ENCODE results near the gene SMARCD2. TPM values are rescaled to one million over a fixed set of nuclear protein-coding genes. Genes with fewer than 3 reads are reported as not detected.

Gene SMARCD2
- total and polyA plus RNA-seq, 5 experiments from 2014 or later: 65.9 to 112 (median 105) TPM

- H3K4me1 Mint-ChIP-seq: peaks cover 16 to 46% (median 34%) of the 10 kb centered on the region in 4 donors
- POLR2A ChIA-PET: interaction anchor here (2.8 kb wide), 1 partner anchor 12 kb away, joined by 13 read pairs; the partner anchor contains the start of genes CCDC47 and DDX42
- H3K4me3 Mint-ChIP-seq: no peak overlapping the region
- H3K27ac Mint-ChIP-seq: peak overlapping the region in 3 of 10 donors; percentile 25 to 66 (median 44)
- no peaks in the 10 kb centered on the region for H3K27me3 Mint-ChIP-seq
- ATAC-seq (no peak), DNase-seq (no peak)
- H3K9me3 Mint-ChIP-seq: no peaks in the 10 kb centered on the region
- H3K36me3 Mint-ChIP-seq: peaks cover 0 to 74% (median 3%) of the 10 kb centered on the region in 3 donors
Measured at GRCh38 chr17:63786117-63786516, 56.4 kb downstream of the SMARCD2 start.

- Mint-ChIP-seq H3K36me3 (peaks cover 0 to 77% (median 3%) of the 10 kb centered on the region in 3 donors), H3K4me1 (peaks cover 18 to 49% (median 40%) of the 10 kb centered on the region in 4 donors), H3K27ac (peak overlapping the region in 3 of 10 donors; percentile 17 to 66 (median 44)), H3K4me3 (no peak overlapping the region), H3K9me3 (no peaks in the 10 kb centered on the region), H3K27me3 (no peaks in the 10 kb centered on the region)
- ATAC-seq (no peak), DNase-seq (no peak)
- POLR2A ChIA-PET: interaction anchor here (2.8 kb wide), 1 partner anchor 11 kb away, joined by 13 read pairs; the partner anchor contains the start of genes CCDC47 and DDX42
Measured at GRCh38 chr17:63785556-63785955, 56.9 kb downstream of the SMARCD2 start.

GRCh38 chr17:63783522-63783921 lies 59.0 kb downstream of the SMARCD2 start:
- no peak for DNase-seq
- Mint-ChIP-seq H3K4me1 (peaks cover 24 to 65% (median 54%) of the 10 kb centered on the region in 4 donors), H3K27me3 (no peaks in the 10 kb centered on the region), H3K27ac (peak overlapping the region in 9 of 10 donors; percentile 2 to 89 (median 48)), H3K36me3 (peaks cover 0 to 78% (median 3%) of the 10 kb centered on the region in 3 donors), H3K4me3 (peak overlapping the region in 1 of 10 donors; percentile 22), H3K9me3 (no peaks in the 10 kb centered on the region)
- POLR2A ChIA-PET: interaction anchor here (1.1 to 2.5 kb wide), 2 partner anchors 9 to 85 kb away, joined by 4 to 12 read pairs; partner anchors contain the start of genes CCDC47 and DDX42
- ATAC-seq: no peak

Other genes starting within 250 kb of the SMARCD2 start
- gene TACO1, start 241.8 kb downstream of the SMARCD2 start, total RNA-seq: 10 to 100 TPM; 15.5 to 16.6 TPM
- 10 to 100 TPM; 11.3 to 18.3 (median 17.5) TPM for gene TACO1, start 241.8 kb downstream of the SMARCD2 start, polyA plus RNA-seq
- 10 to 100 TPM; 77.5 to 82.8 TPM for gene MAP3K3, start 220.3 kb downstream of the SMARCD2 start, total RNA-seq
- 10 to 100 TPM; 23.8 to 47.4 (median 24.7) TPM for gene MAP3K3, start 220.3 kb downstream of the SMARCD2 start, polyA plus RNA-seq
- gene LIMD2, start 142.6 kb downstream of the SMARCD2 start, total RNA-seq: 100 to 1,000 TPM; 936 to 980 TPM
- gene LIMD2, start 142.6 kb downstream of the SMARCD2 start, polyA plus RNA-seq: 100 to 1,000 TPM; 390 to 700 (median 632) TPM
- 10 to 100 TPM; 57.0 to 57.1 TPM for gene STRADA, start 100.9 kb downstream of the SMARCD2 start, total RNA-seq
- 10 to 100 TPM; 17.8 to 24.5 (median 23.6) TPM for gene STRADA, start 100.9 kb downstream of the SMARCD2 start, polyA plus RNA-seq
- 10 to 100 TPM; 29.5 to 34.9 TPM for gene CCDC47, start 69.1 kb downstream of the SMARCD2 start, total RNA-seq
- gene CCDC47, start 69.1 kb downstream of the SMARCD2 start, polyA plus RNA-seq: 10 to 100 TPM; 21.8 to 34.8 (median 26.0) TPM
- gene DDX42, start 68.5 kb downstream of the SMARCD2 start, total RNA-seq: 100 to 1,000 TPM; 169 to 175 TPM
- 10 to 100 TPM in 2 of 3 donors, 1 to 10 TPM in 1; 8.9 to 18.5 (median 13.2) TPM for gene DDX42, start 68.5 kb downstream of the SMARCD2 start, polyA plus RNA-seq
- gene PSMC5, start 15.3 kb downstream of the SMARCD2 start, total RNA-seq: 100 to 1,000 TPM; 139 to 143 TPM
- gene PSMC5, start 15.3 kb downstream of the SMARCD2 start, polyA plus RNA-seq: 100 to 1,000 TPM; 173 to 214 (median 191) TPM
- gene FTSJ3, start 15.0 kb downstream of the SMARCD2 start, total RNA-seq: 10 to 100 TPM; 71.9 to 75.7 TPM
- 10 to 100 TPM; 16.8 to 43.1 (median 24.0) TPM for gene FTSJ3, start 15.0 kb downstream of the SMARCD2 start, polyA plus RNA-seq
- gene CSH2, start 31.0 kb upstream of the SMARCD2 start, total RNA-seq: not detected
- not detected for gene CSH2, start 31.0 kb upstream of the SMARCD2 start, polyA plus RNA-seq
- gene GH2, start 39.3 kb upstream of the SMARCD2 start, total RNA-seq: not detected
- gene GH2, start 39.3 kb upstream of the SMARCD2 start, polyA plus RNA-seq: not detected
- gene CSH1, start 53.9 kb upstream of the SMARCD2 start, total RNA-seq: not detected
- gene CSH1, start 53.9 kb upstream of the SMARCD2 start, polyA plus RNA-seq: not detected
- gene CSHL1, start 68.6 kb upstream of the SMARCD2 start, total RNA-seq: not detected
- gene CSHL1, start 68.6 kb upstream of the SMARCD2 start, polyA plus RNA-seq: not detected
- not detected for gene GH1, start 76.2 kb upstream of the SMARCD2 start, total RNA-seq
- gene GH1, start 76.2 kb upstream of the SMARCD2 start, polyA plus RNA-seq: not detected
- 10 to 100 TPM; 40.0 to 42.8 TPM for gene CD79B, start 89.6 kb upstream of the SMARCD2 start, total RNA-seq
- gene CD79B, start 89.6 kb upstream of the SMARCD2 start, polyA plus RNA-seq: 10 to 100 TPM; 14.5 to 21.9 (median 21.3) TPM
- under 1 TPM; 0.05 to 0.22 TPM for gene SCN4A, start 130.2 kb upstream of the SMARCD2 start, total RNA-seq
- gene SCN4A, start 130.2 kb upstream of the SMARCD2 start, polyA plus RNA-seq: not detected
- gene PRR29, start 155.7 kb upstream of the SMARCD2 start, total RNA-seq: under 1 TPM in 1 of 2 experiments, not detected in 1; 0.30 TPM
- gene PRR29, start 155.7 kb upstream of the SMARCD2 start, polyA plus RNA-seq: 1 to 10 TPM; 3.4 to 4.6 (median 3.7) TPM
- gene ICAM2, start 177.9 kb upstream of the SMARCD2 start, total RNA-seq: 10 to 100 TPM; 89.2 to 89.3 TPM
- 100 to 1,000 TPM; 218 to 306 (median 289) TPM for gene ICAM2, start 177.9 kb upstream of the SMARCD2 start, polyA plus RNA-seq

All from naive thymus-derived CD8-positive, alpha-beta T cell (primary cell).